IPS DF 6.9 (cell line): ENCODE results near the gene EDA.

ENCODE experiments used
- DNase-seq: peaks from one replicate; pipeline ENCODE4 v3.0.0-alpha.2; 2013; ENCODE audit warnings: low read depth, low spot score
- H3K27ac ChIP-seq: one replicate; pipeline ENCODE4 v1.5.1; 2013; ENCODE audit warnings: low read length, control low read depth
- H3K27me3 ChIP-seq: 2 replicates; pipeline ENCODE4 v1.6.1; 2013; ENCODE audit warnings: mild to moderate bottlenecking, low read length; ENCODE audit not compliant: control insufficient read depth, insufficient read depth
- H3K36me3 ChIP-seq: 2 replicates; pipeline ENCODE4 v1.6.1; 2013; ENCODE audit warnings: low read length; ENCODE audit not compliant: control insufficient read depth, insufficient read depth
- H3K4me1 ChIP-seq: 2 replicates; pipeline ENCODE4 v1.6.1; 2013; ENCODE audit warnings: low read length; ENCODE audit not compliant: control insufficient read depth, insufficient read depth
- H3K4me3 ChIP-seq: 2 replicates; pipeline ENCODE4 v1.5.1; 2013; ENCODE audit warnings: mild to moderate bottlenecking, low read length
- H3K9me3 ChIP-seq: 2 replicates; pipeline ENCODE4 v1.6.1; 2013; ENCODE audit warnings: low read length, inconsistent platforms; ENCODE audit not compliant: control insufficient read depth, insufficient read depth
- WGBS: extraction: QIAGEN DNeasy Blood & Tissue Kit; methylation state at CpG from one replicate; pipeline ENCODE4 v1.1.7; 2013; ENCODE audit warnings: mixed read lengths, missing lambda C conversion rate; ENCODE audit not compliant: insufficient read length, insufficient coverage; 5-methylcytosine and 5-hydroxymethylcytosine counted together

The EDA gene

GRCh38 chrX:70049925-70050324, 434.0 kb downstream of the EDA start, which contains the start of gene AWAT2:
AWAT2 (minus strand) TSS chrX:70049938; CDS start chrX:70049932, 6 bp downstream.
- no peak for DNase-seq
- WGBS: no CpG with 5 or more reads among the region's 4 CpGs
- Histone ChIP-seq H3K27me3 (no peaks in the 10 kb centered on the region), H3K9me3 (no peaks in the 10 kb centered on the region), H3K36me3 (no peaks in the 10 kb centered on the region), H3K27ac (no peak within 1 kb of the TSS), H3K4me1 (no peaks in the 10 kb centered on the region), H3K4me3 (no peak within 1 kb of the TSS)

GRCh38 chrX:70052895-70053615, 437.1 kb downstream of the EDA start:
- no CpG with 5 or more reads among the region's 11 CpGs for WGBS
- H3K36me3 ChIP-seq: no peaks in the 10 kb centered on the region
- no peak overlapping the region for H3K27ac ChIP-seq
- DNase-seq: no peak
- no peaks in the 10 kb centered on the region for H3K9me3 ChIP-seq
- no peaks in the 10 kb centered on the region for H3K4me1 ChIP-seq
- H3K4me3 ChIP-seq: no peak overlapping the region
- no peaks in the 10 kb centered on the region for H3K27me3 ChIP-seq

GRCh38 chrX:70054391-70054790, 438.5 kb downstream of the EDA start:
- no CpG with 5 or more reads among the region's 5 CpGs for WGBS
- Histone ChIP-seq H3K9me3 (no peaks in the 10 kb centered on the region), H3K27ac (no peak overlapping the region), H3K4me1 (no peaks in the 10 kb centered on the region), H3K4me3 (no peak overlapping the region), H3K36me3 (no peaks in the 10 kb centered on the region), H3K27me3 (no peaks in the 10 kb centered on the region)
- DNase-seq: no peak

- H3K9me3 ChIP-seq: no peaks in the 10 kb centered on the region
- no peaks in the 10 kb centered on the region for H3K4me1 ChIP-seq
- no peaks in the 10 kb centered on the region for H3K27me3 ChIP-seq
- no peak for DNase-seq
- no peak within 1 kb of the TSS for H3K4me3 ChIP-seq
- H3K27ac ChIP-seq: no peak within 1 kb of the TSS
- no peaks in the 10 kb centered on the region for H3K36me3 ChIP-seq
- no CpG with 5 or more reads among the region's 14 CpGs for WGBS
These were observed 446.2 kb downstream of the EDA start, which contains the start of gene OTUD6A for GRCh38 chrX:70062076-70062475. OTUD6A (plus strand) TSS chrX:70062457; CDS start chrX:70062525, 68 bp downstream.

GRCh38 chrX:70062961-70063550, 447.1 kb downstream of the EDA start:
- DNase-seq: no peak
- Histone ChIP-seq H3K4me1 (no peaks in the 10 kb centered on the region), H3K27ac (no peak overlapping the region), H3K36me3 (no peaks in the 10 kb centered on the region), H3K27me3 (no peaks in the 10 kb centered on the region), H3K4me3 (no peak overlapping the region), H3K9me3 (no peaks in the 10 kb centered on the region)
- WGBS: no CpG with 5 or more reads among the region's 52 CpGs

GRCh38 chrX:70066646-70067045, 450.7 kb downstream of the EDA start:
- WGBS: no CpG with 5 or more reads among the region's 7 CpGs
- no peaks in the 10 kb centered on the region for H3K9me3 ChIP-seq
- no peaks in the 10 kb centered on the region for H3K4me1 ChIP-seq
- no peak overlapping the region for H3K27ac ChIP-seq
- H3K4me3 ChIP-seq: no peak overlapping the region
- no peaks in the 10 kb centered on the region for H3K36me3 ChIP-seq
- no peak for DNase-seq
- no peaks in the 10 kb centered on the region for H3K27me3 ChIP-seq

- H3K4me3 ChIP-seq: no peak overlapping the region
- no peaks in the 10 kb centered on the region for H3K4me1 ChIP-seq
- no peak for DNase-seq
- H3K27ac ChIP-seq: no peak overlapping the region
- H3K9me3 ChIP-seq: no peaks in the 10 kb centered on the region
- WGBS: no CpG with 5 or more reads among the region's 5 CpGs
- no peaks in the 10 kb centered on the region for H3K27me3 ChIP-seq
- H3K36me3 ChIP-seq: no peaks in the 10 kb centered on the region
These were observed 463.4 kb downstream of the EDA start for GRCh38 chrX:70079297-70079696.

GRCh38 chrX:70079870-70080269, 464.0 kb downstream of the EDA start:
- no CpG with 5 or more reads among the region's 3 CpGs for WGBS
- H3K27me3 ChIP-seq: no peaks in the 10 kb centered on the region

GRCh38 chrX:70082723-70083122, 466.8 kb downstream of the EDA start:
- Histone ChIP-seq H3K36me3 (no peaks in the 10 kb centered on the region), H3K9me3 (no peaks in the 10 kb centered on the region), H3K4me3 (no peak overlapping the region), H3K27ac (no peak overlapping the region), H3K27me3 (no peaks in the 10 kb centered on the region), H3K4me1 (no peaks in the 10 kb centered on the region)
- WGBS: no CpG with 5 or more reads among the region's 4 CpGs
- DNase-seq: no peak

More at GRCh38 chrX:70079870-70080269, 464.0 kb downstream of the EDA start:
- no peaks in the 10 kb centered on the region for H3K36me3 ChIP-seq
- no peaks in the 10 kb centered on the region for H3K9me3 ChIP-seq
- H3K4me1 ChIP-seq: no peaks in the 10 kb centered on the region
- no peak overlapping the region for H3K4me3 ChIP-seq
- DNase-seq: no peak
- no peak overlapping the region for H3K27ac ChIP-seq

GRCh38 chrX:70084592-70085240, 468.8 kb downstream of the EDA start:
- H3K9me3 ChIP-seq: no peaks in the 10 kb centered on the region
- no peaks in the 10 kb centered on the region for H3K4me1 ChIP-seq
- no peaks in the 10 kb centered on the region for H3K27me3 ChIP-seq
- H3K4me3 ChIP-seq: no peak overlapping the region
- H3K27ac ChIP-seq: no peak overlapping the region
- H3K36me3 ChIP-seq: no peaks in the 10 kb centered on the region
- no peak for DNase-seq
- WGBS: no CpG with 5 or more reads among the region's 5 CpGs
